Right hindlimb (tissue), 1 donor: ENCODE measurements around the gene CFDP1.
A peak's percentile ranks its signal among the peaks of the same experiment; 100 is the strongest.

Experiments
- DNase-seq: peaks from one replicate; pipeline ENCODE4 v3.0.0-alpha.2; 2018

CFDP1 gene

GRCh38 chr16:75371171-75371570 is 62.1 kb downstream of the CFDP1 start:
- DNase-seq, result no peak

GRCh38 chr16:75364286-75364791 is 69.0 kb downstream of the CFDP1 start:
- no peak for DNase-seq

- DNase-seq, result no peak
Measured at GRCh38 chr16:75362846-75363245, 70.5 kb downstream of the CFDP1 start.

GRCh38 chr16:75361936-75362335 is 71.4 kb downstream of the CFDP1 start:
- no peak for DNase-seq

GRCh38 chr16:75354170-75354569 is 79.1 kb downstream of the CFDP1 start:
- no peak for DNase-seq

- no peak for DNase-seq
Measured at GRCh38 chr16:75351183-75351582, 82.1 kb downstream of the CFDP1 start.

GRCh38 chr16:75345711-75346110 is 87.6 kb downstream of the CFDP1 start:
- no peak for DNase-seq

- no peak for DNase-seq
Measured at GRCh38 chr16:75343941-75344340, 89.4 kb downstream of the CFDP1 start.

GRCh38 chr16:75343286-75343685 is 90.0 kb downstream of the CFDP1 start:
- DNase-seq, result peak; percentile 59

GRCh38 chr16:75342308-75342811 is 90.9 kb downstream of the CFDP1 start:
- DNase-seq, result peak; percentile 38

GRCh38 chr16:75341564-75342307 is 91.6 kb downstream of the CFDP1 start:
- DNase-seq, result peak; percentile 40

GRCh38 chr16:75340741-75341491 is 92.4 kb downstream of the CFDP1 start:
- DNase-seq, result no peak

- no peak for DNase-seq
Measured at GRCh38 chr16:75337430-75337829, 95.9 kb downstream of the CFDP1 start.

- no peak for DNase-seq
Measured at GRCh38 chr16:75336521-75336920, 96.8 kb downstream of the CFDP1 start.

GRCh38 chr16:75333721-75334163 is 99.6 kb downstream of the CFDP1 start:
- no peak for DNase-seq

GRCh38 chr16:75329943-75330342 is 103.4 kb downstream of the CFDP1 start:
- DNase-seq, result no peak

- DNase-seq, result no peak
Measured at GRCh38 chr16:75326333-75326732, 107.0 kb downstream of the CFDP1 start.

- DNase-seq, result no peak
Measured at GRCh38 chr16:75323933-75324332, 109.4 kb downstream of the CFDP1 start.

- no peak for DNase-seq
Measured at GRCh38 chr16:75323198-75323597, 110.1 kb downstream of the CFDP1 start.

- DNase-seq, result no peak
Measured at GRCh38 chr16:75322740-75323139, 110.6 kb downstream of the CFDP1 start.

- no peak for DNase-seq
Measured at GRCh38 chr16:75320435-75320834, 112.9 kb downstream of the CFDP1 start.

GRCh38 chr16:75319513-75320411 is 113.5 kb downstream of the CFDP1 start:
- DNase-seq, result no peak

- no peak for DNase-seq
Measured at GRCh38 chr16:75318737-75319136, 114.6 kb downstream of the CFDP1 start.
